OCI-LY1 (cell line): Measurements from ENCODE around the gene SLC22A23.

Source experiments
- H2AFZ ChIP-seq: fragments of 200-600 bp; sonication (generic), shearing (Covaris generic); 2 replicates; pipeline ENCODE4 v1.6.0; 2014; ENCODE audit warnings: antibody characterized with exemption, mild to moderate bottlenecking, low read length
- H3F3A ChIP-seq: fragments of 200-600 bp; sonication (generic), shearing (Covaris generic); 2 replicates; pipeline ENCODE4 v1.6.0; 2014; ENCODE audit warnings: mild to moderate bottlenecking, antibody characterized with exemption, low read length, moderate library complexity; ENCODE audit not compliant: insufficient read depth
- H3K27ac ChIP-seq: fragments of 200-600 bp; sonication (generic); 2 replicates; pipeline ENCODE4 v1.5.1; 2014; ENCODE audit warnings: low read length, mixed run types, mild to moderate bottlenecking, low read depth; ENCODE audit not compliant: poor library complexity, severe bottlenecking
- H3K27me3 ChIP-seq: fragments of 200-600 bp; sonication (generic); 2 replicates; pipeline ENCODE4 v1.6.0; 2014; ENCODE audit warnings: antibody characterized with exemption, mild to moderate bottlenecking, low read length, moderate library complexity; ENCODE audit not compliant: insufficient read depth
- H3K36me3 ChIP-seq: fragments of 200-600 bp; sonication (generic); 2 replicates; pipeline ENCODE4 v1.6.1; 2014; ENCODE audit warnings: mild to moderate bottlenecking, antibody characterized with exemption, low read length, moderate library complexity, mixed read lengths; ENCODE audit not compliant: insufficient read depth
- H3K4me1 ChIP-seq: fragments of 200-600 bp; sonication (generic); 2 replicates; pipeline ENCODE4 v1.5.1; 2014; ENCODE audit warnings: mild to moderate bottlenecking, low read length, moderate library complexity; ENCODE audit not compliant: insufficient read depth, severe bottlenecking
- H3K4me2 ChIP-seq: fragments of 200-600 bp; sonication (generic), shearing (Covaris generic); 2 replicates; pipeline ENCODE4 v1.6.1; 2014; ENCODE audit warnings: low read length
- H3K4me3 ChIP-seq: fragments of 200-600 bp; sonication (generic); 2 replicates; pipeline ENCODE4 v1.5.1; 2014; ENCODE audit warnings: low read length, low read depth, mild to moderate bottlenecking, mixed read lengths; ENCODE audit not compliant: poor library complexity, severe bottlenecking
- H3K79me2 ChIP-seq: fragments of 200-600 bp; shearing (Covaris generic); 2 replicates; pipeline ENCODE4 v1.6.1; 2016; ENCODE audit warnings: mixed run types, low read length, mixed read lengths; ENCODE audit not compliant: insufficient read depth
- H3K9ac ChIP-seq: fragments of 200-600 bp; sonication (generic), shearing (Covaris generic); 2 replicates; pipeline ENCODE4 v1.6.1; 2014; ENCODE audit warnings: mild to moderate bottlenecking, low read length, mixed read lengths
- H3K9me2 ChIP-seq: fragments of 200-600 bp; sonication (generic), shearing (Covaris generic); 2 replicates; pipeline ENCODE4 v1.6.1; 2014; ENCODE audit warnings: low read depth, mild to moderate bottlenecking, low read length, mixed read lengths
- H3K9me3 ChIP-seq: fragments of 200-600 bp; shearing (Covaris generic); 2 replicates; pipeline ENCODE4 v1.6.1; 2014; ENCODE audit warnings: low read length, mixed read lengths
- H4K20me1 ChIP-seq: fragments of 200-600 bp; sonication (generic), shearing (Covaris generic); 2 replicates; pipeline ENCODE4 v1.6.0; 2016; ENCODE audit warnings: mild to moderate bottlenecking, low read length; ENCODE audit not compliant: insufficient read depth
- CTCF ChIP-seq: fragments of 200-600 bp; sonication (generic), shearing (Covaris generic); IDR thresholded peaks from 2 replicates; pipeline ENCODE4 v1.5.1; 2017; ENCODE audit warnings: mild to moderate bottlenecking, antibody characterized with exemption, low read length, moderate library complexity, mixed read lengths
- EZH2 ChIP-seq: fragments of 200-600 bp; sonication (generic), shearing (Covaris generic); IDR thresholded peaks from 2 replicates; pipeline ENCODE4 v1.8.0; 2017; ENCODE audit warnings: borderline replicate concordance, mixed run types, mild to moderate bottlenecking, antibody characterized with exemption, low read length, moderate library complexity, mixed read lengths

The SLC22A23 gene

GRCh38 chr6:3324262-3324942 lies 132.4 kb downstream of the SLC22A23 start:
- Histone ChIP-seq H3K27ac (no peak overlapping the region), H3K4me3 (no peak overlapping the region), H3K4me2 (no peak overlapping the region), H4K20me1 (no peaks in the 10 kb centered on the region), H3K9me2 (no peaks in the 10 kb centered on the region), H3K9me3 (no peaks in the 10 kb centered on the region), H3K9ac (no peak overlapping the region), H3K79me2 (no peaks in the 10 kb centered on the region), H3K36me3 (no peaks in the 10 kb centered on the region), H2AFZ (no peak overlapping the region), H3K4me1 (no peaks in the 10 kb centered on the region), H3K27me3 (no peaks in the 10 kb centered on the region; the same call in 1 of the 2 replicates), H3F3A (no peaks in the 10 kb centered on the region)
- TF ChIP-seq EZH2 (no peak), CTCF (no peak)

DNA sequence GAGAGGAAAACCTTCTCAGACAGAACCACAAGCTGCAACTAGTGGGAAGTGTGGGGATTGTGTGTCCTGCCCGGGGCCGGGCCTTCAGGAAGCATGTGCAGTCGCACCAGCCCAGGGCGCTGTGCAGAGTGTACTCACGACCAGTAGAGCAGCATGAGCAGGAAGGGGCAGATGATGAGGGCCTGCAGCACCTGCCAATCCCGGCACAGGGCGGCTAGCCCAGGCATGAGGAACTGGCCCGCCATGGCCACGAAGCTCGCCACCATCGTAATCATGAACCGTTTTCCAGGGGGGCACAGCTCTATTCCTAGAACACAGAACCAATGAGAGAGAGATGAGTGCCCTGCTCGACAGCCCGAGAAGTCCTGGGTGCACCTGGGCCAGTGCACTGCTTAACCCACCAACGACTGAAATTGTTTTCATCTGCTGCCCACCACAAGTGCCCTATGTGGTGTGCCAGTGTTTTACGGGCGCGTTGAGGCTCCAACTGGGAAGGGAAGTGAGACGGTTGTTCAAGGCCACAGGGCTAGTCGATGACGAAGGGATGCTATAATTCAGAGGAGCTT lies 133.1 kb downstream of the SLC22A23 start:
- Histone ChIP-seq H3K9me2 (no peaks in the 10 kb centered on the region), H3K4me2 (no peak overlapping the region), H3K79me2 (no peaks in the 10 kb centered on the region), H3K27me3 (no peaks in the 10 kb centered on the region; the same call in 1 of the 2 replicates), H3K9ac (no peak overlapping the region), H3K9me3 (no peaks in the 10 kb centered on the region), H2AFZ (no peak overlapping the region), H3K4me1 (no peaks in the 10 kb centered on the region), H3K4me3 (no peak overlapping the region), H3K36me3 (no peaks in the 10 kb centered on the region), H3K27ac (no peak overlapping the region), H4K20me1 (no peaks in the 10 kb centered on the region), H3F3A (no peaks in the 10 kb centered on the region)
- TF ChIP-seq EZH2 (no peak), CTCF (no peak)

GRCh38 chr6:3323148-3323547 lies 133.7 kb downstream of the SLC22A23 start:
- no peaks in the 10 kb centered on the region for H3K4me1 ChIP-seq
- H3K27ac ChIP-seq = no peak overlapping the region
- no peaks in the 10 kb centered on the region for H3K9me3 ChIP-seq
- no peaks in the 10 kb centered on the region for H3K36me3 ChIP-seq
- no peaks in the 10 kb centered on the region for H4K20me1 ChIP-seq
- H3K79me2 ChIP-seq = no peaks in the 10 kb centered on the region
- H3K4me3 ChIP-seq = no peak overlapping the region
- no peaks in the 10 kb centered on the region for H3F3A ChIP-seq
- no peak overlapping the region for H2AFZ ChIP-seq
- H3K9me2 ChIP-seq = no peaks in the 10 kb centered on the region
- TF ChIP-seq EZH2 (no peak), CTCF (no peak)
- H3K4me2 ChIP-seq = no peak overlapping the region
- H3K9ac ChIP-seq = no peak overlapping the region
- no peaks in the 10 kb centered on the region; the same call in 1 of the 2 replicates for H3K27me3 ChIP-seq
